Mucosa of rectum (tissue), 2 donors: ENCODE results near the gene ZNF439.
"Not testable (repeated sequence)": the region's sequence is repeated elsewhere in the genome, so short reads cannot be mapped to it uniquely, and the experiment has no call there.

Experiments
- H3K27ac ChIP-seq, 2 donors: one replicate each; pipeline ENCODE4 v1.7.0; 2013; ENCODE audit warnings: inconsistent platforms in 2 of 2, low read depth in 2 of 2, low read length in 2 of 2
- H3K27me3 ChIP-seq, 2 donors: one replicate each; pipeline ENCODE4 v1.7.0; 2013; ENCODE audit warnings: low read length in 2 of 2; ENCODE audit not compliant: control insufficient read depth in 2 of 2, insufficient read depth in 2 of 2
- H3K36me3 ChIP-seq, 2 donors: one replicate each; pipeline ENCODE4 v1.7.0; 2013; ENCODE audit warnings: low read length in 2 of 2; ENCODE audit not compliant: control insufficient read depth in 2 of 2, insufficient read depth in 2 of 2
- H3K4me1 ChIP-seq, 2 donors: one replicate each; pipeline ENCODE4 v1.7.0; 2013; ENCODE audit warnings: low read length in 2 of 2, mild to moderate bottlenecking in 1 of 2; ENCODE audit not compliant: control insufficient read depth in 2 of 2, insufficient read depth in 2 of 2
- H3K4me3 ChIP-seq, 2 donors: one replicate each; pipeline ENCODE4 v1.7.0; 2013; ENCODE audit warnings: low read length in 2 of 2
- H3K9ac ChIP-seq, 2 donors: one replicate each; pipeline ENCODE4 v1.7.0; 2013; ENCODE audit warnings: low read length in 2 of 2, low read depth in 1 of 2, mild to moderate bottlenecking in 1 of 2
- H3K9me3 ChIP-seq, 2 donors: one replicate each; pipeline ENCODE4 v1.7.0; 2013; ENCODE audit warnings: low read length in 2 of 2; ENCODE audit not compliant: control insufficient read depth in 2 of 2
- donor health status: healthy.
- donor health status: Normal muscosa, but diverticular disease.

ZNF439 gene

GRCh38 chr19:11848594-11849469 is at the start of gene ZNF439:
TSS of gene ZNF439 (plus strand) at chr19:11848726. CDS start at chr19:11848868, 142 bp downstream.
- Histone ChIP-seq H3K4me1 (peaks cover 6 to 8% of the 10 kb centered on the region in 2 donors), H3K9me3 (no peaks in the 10 kb centered on the region), H3K4me3 (peak within 1 kb of the TSS; percentile 77 to 87), H3K9ac (peak within 1 kb of the TSS; percentile 38 to 54), H3K27me3 (no peaks in the 10 kb centered on the region), H3K27ac (peak within 1 kb of the TSS; percentile 32 to 77), H3K36me3 (no peaks in the 10 kb centered on the region)

GRCh38 chr19:11806354-11807098 is 42.0 kb upstream of the ZNF439 start:
- H3K4me1 ChIP-seq: no peaks in the 10 kb centered on the region
- H3K27me3 ChIP-seq: no peaks in the 10 kb centered on the region
- no peak overlapping the region for H3K4me3 ChIP-seq
- peaks cover 5 to 9% of the 10 kb centered on the region in 2 donors for H3K36me3 ChIP-seq
- no peak overlapping the region for H3K9ac ChIP-seq
- H3K9me3 ChIP-seq: peaks cover 12 to 21% of the 10 kb centered on the region in 2 donors
- no peak overlapping the region for H3K27ac ChIP-seq

GRCh38 chr19:11807099-11807380 is 41.5 kb upstream of the ZNF439 start:
- Histone ChIP-seq H3K9me3 (peaks cover 12 to 21% of the 10 kb centered on the region in 2 donors), H3K9ac (no peak overlapping the region), H3K4me1 (no peaks in the 10 kb centered on the region), H3K36me3 (peaks cover 5 to 9% of the 10 kb centered on the region in 2 donors), H3K27ac (no peak overlapping the region), H3K4me3 (no peak overlapping the region), H3K27me3 (no peaks in the 10 kb centered on the region)

GRCh38 chr19:11813703-11814028 is 34.9 kb upstream of the ZNF439 start:
- Histone ChIP-seq H3K27ac (peak overlapping the region; percentile 94 to 95), H3K4me1 (peaks cover 8 to 10% of the 10 kb centered on the region in 2 donors), H3K27me3 (no peaks in the 10 kb centered on the region), H3K9me3 (no peaks in the 10 kb centered on the region), H3K9ac (peak overlapping the region; percentile 87 to 94), H3K4me3 (peak overlapping the region; percentile 86 to 89), H3K36me3 (peaks cover 0 to 3% of the 10 kb centered on the region in 2 donors)

- H3K27me3 ChIP-seq: no peaks in the 10 kb centered on the region
- H3K9ac ChIP-seq: peak within 1 kb of the TSS; percentile 87 to 94
- peaks cover 3% of the 10 kb centered on the region in 2 donors for H3K36me3 ChIP-seq
- peak within 1 kb of the TSS; percentile 86 to 89 for H3K4me3 ChIP-seq
- H3K9me3 ChIP-seq: no peaks in the 10 kb centered on the region
- peaks cover 8 to 10% of the 10 kb centered on the region in 2 donors for H3K4me1 ChIP-seq
- H3K27ac ChIP-seq: peak within 1 kb of the TSS; percentile 94 to 95
Observed at GRCh38 chr19:11814029-11814699, 34.4 kb upstream of the ZNF439 start, which contains the start of gene ZNF440. TSS of gene ZNF440 (plus strand) at chr19:11814273. CDS start at chr19:11814448, 175 bp downstream.

GRCh38 chr19:11814700-11815035 is 33.9 kb upstream of the ZNF439 start:
- H3K27me3 ChIP-seq: no peaks in the 10 kb centered on the region
- H3K9me3 ChIP-seq: no peaks in the 10 kb centered on the region
- peak overlapping the region; percentile 94 to 95 for H3K27ac ChIP-seq
- H3K4me3 ChIP-seq: peak overlapping the region; percentile 86 to 89
- H3K9ac ChIP-seq: peak overlapping the region; percentile 87 to 94
- peaks cover 8 to 10% of the 10 kb centered on the region in 2 donors for H3K4me1 ChIP-seq
- H3K36me3 ChIP-seq: peaks cover 4 to 5% of the 10 kb centered on the region in 2 donors

GRCh38 chr19:11821474-11822109 is 26.9 kb upstream of the ZNF439 start:
- Histone ChIP-seq H3K27ac (no peak overlapping the region), H3K4me1 (no peaks in the 10 kb centered on the region), H3K4me3 (no peak overlapping the region), H3K36me3 (peaks cover 19 to 23% of the 10 kb centered on the region in 2 donors), H3K9me3 (peaks cover 8 to 12% of the 10 kb centered on the region in 2 donors), H3K27me3 (no peaks in the 10 kb centered on the region), H3K9ac (no peak overlapping the region)

GRCh38 chr19:11828957-11829876 is 19.3 kb upstream of the ZNF439 start:
- Histone ChIP-seq H3K36me3 (peaks cover 49 to 59% of the 10 kb centered on the region in 2 donors), H3K9me3 (peaks cover 39 to 41% of the 10 kb centered on the region in 2 donors)

More at GRCh38 chr19:11828957-11829876, 19.3 kb upstream of the ZNF439 start:
- H3K9ac ChIP-seq, H3K4me1 ChIP-seq, H3K27ac ChIP-seq, H3K27me3 ChIP-seq: not testable (repeated sequence)
- H3K4me3 ChIP-seq: peak overlapping the region in 1 of 2 donors; percentile 7
